A549 (cell line): Measurements from ENCODE around the gene ASIP.

Experiments
- CBX2 ChIP-seq: fragments of 200-600 bp; sonication (generic); IDR thresholded peaks from 2 replicates; pipeline ENCODE4 v1.6.1; 2016; ENCODE audit warnings: low read depth, mild to moderate bottlenecking, borderline replicate concordance
- CBX8 ChIP-seq: fragments of 200-600 bp; sonication (generic); IDR thresholded peaks from 2 replicates; pipeline ENCODE4 v1.6.1; 2016
- CHD4 ChIP-seq: fragments of 200-600 bp; sonication (generic); IDR thresholded peaks from 2 replicates; pipeline ENCODE4 v1.6.1; 2016; ENCODE audit warnings: antibody characterized with exemption, mild to moderate bottlenecking, borderline replicate concordance
- CTCF ChIP-seq: fragments of >200 bp; sonication (Bioruptor Twin); formaldehyde crosslinking; IDR thresholded peaks from 3 replicates; pipeline ENCODE4 v1.5.1; 2016
- MAX ChIP-seq: IDR thresholded peaks from 2 replicates; pipeline ENCODE4 v1.6.1; 2012
- MYC ChIP-seq: IDR thresholded peaks from 2 replicates; pipeline ENCODE4 v1.6.1; 2012; ENCODE audit warnings: mild to moderate bottlenecking, inconsistent platforms, low read length, improper control_type of control experiment, borderline replicate concordance
- NR3C1 ChIP-seq: fragments of >200 bp; sonication (Bioruptor Twin); formaldehyde crosslinking; IDR thresholded peaks from 3 replicates; pipeline ENCODE4 v1.6.1; 2017
- RAD21 ChIP-seq, 2 experiments: fragments of >200 bp in 1 of 2; sonication (Bioruptor Twin) in 1 of 2; formaldehyde crosslinking in 1 of 2; IDR thresholded peaks in 1 of 2; conservative IDR thresholded peaks in 1 of 2; 2 replicates in 1 of 2; 3 replicates in 1 of 2; pipeline ENCODE4 v1.6.1; 2012 to 2018; ENCODE audit warnings: inconsistent platforms in 1 of 2
- SMC3 ChIP-seq: fragments of >200 bp; sonication (Bioruptor Twin); formaldehyde crosslinking; IDR thresholded peaks from 3 replicates; pipeline ENCODE4 v1.6.1; 2018; ENCODE audit warnings: inconsistent platforms

DNA sequence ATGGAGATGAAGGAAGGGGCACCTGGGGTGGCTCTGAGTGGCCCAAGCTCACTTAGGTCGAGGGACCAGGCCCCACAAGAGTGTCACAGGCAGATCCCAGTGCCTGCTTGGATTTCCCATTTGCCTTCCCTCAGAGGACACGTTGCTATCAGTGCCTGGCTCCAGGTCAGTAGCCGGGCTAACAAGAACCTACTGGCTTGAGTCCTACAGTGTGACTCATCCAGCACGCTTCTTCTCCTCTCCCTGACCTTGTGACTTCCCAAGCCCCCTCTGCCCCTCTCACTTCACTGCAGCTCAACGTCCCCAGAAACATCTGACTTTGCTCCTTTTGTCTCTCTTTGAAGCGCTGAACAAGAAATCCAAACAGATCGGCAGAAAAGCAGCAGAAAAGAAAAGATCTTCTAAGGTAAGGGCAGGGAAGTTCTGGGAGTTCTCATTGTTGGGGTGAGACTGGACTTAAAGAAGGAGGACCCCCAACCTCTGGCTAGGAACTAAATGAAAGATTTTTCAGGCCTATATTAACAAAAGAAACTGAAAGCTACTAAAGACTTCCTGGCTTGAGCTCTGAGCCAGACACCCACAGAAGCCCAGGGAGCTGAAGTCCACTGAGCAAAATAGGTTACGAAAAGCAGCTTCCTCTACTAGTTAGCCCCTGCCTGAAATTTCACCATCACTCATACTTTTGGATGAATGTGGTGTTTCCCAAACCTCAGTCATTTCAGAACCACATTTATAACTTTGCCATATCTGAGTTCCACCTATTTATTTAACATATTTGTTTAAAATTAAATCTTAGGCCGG, 21.5 kb downstream of the ASIP start:
- TF ChIP-seq CTCF (no peak), SMC3 (no peak), CHD4 (no peak), MAX (no peak), RAD21 (conservative IDR thresholded peaks at IDR 0.05 in 1 of 2, IDR thresholded peaks at IDR 0.05 in 1 of 2) (no peak), CBX2 (no peak), NR3C1 (no peak), CBX8 (no peak), MYC (no peak)
